GM19193 (cell line): ENCODE data around the gene ARHGAP18.

Experiments
- POLR2A ChIP-seq: IDR thresholded peaks from 4 replicates; pipeline ENCODE4 v1.6.1; 2011; ENCODE audit not compliant: insufficient read depth, insufficient read length; ENCODE audit errors: extremely low read depth

The ARHGAP18 gene

DNA sequence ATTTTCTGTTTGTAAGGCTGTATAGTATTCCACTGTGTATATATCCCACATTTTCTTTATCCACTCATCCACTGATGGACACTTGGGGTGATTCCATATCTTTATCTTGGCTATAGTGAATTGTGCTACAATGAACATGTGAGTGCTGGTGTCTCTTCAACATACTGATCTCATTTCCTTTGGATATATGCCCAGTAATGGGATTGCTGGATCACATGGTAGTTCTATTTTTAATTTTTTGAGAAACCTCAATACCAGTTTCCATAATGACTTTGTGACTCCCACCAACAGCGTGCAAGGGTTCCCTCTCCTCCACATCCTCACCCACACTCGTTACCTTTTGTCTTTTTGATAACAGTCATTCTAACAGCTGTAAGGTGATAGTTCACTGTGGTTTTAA lies 166.0 kb downstream of the ARHGAP18 start:
- TF ChIP-seq POLR2A, result no peak

- TF ChIP-seq POLR2A, result no peak
Observed at GRCh38 chr6:129542705-129543104, 167.3 kb downstream of the ARHGAP18 start.

- TF ChIP-seq POLR2A, result no peak
Observed at GRCh38 chr6:129539032-129539431, 170.9 kb downstream of the ARHGAP18 start.

DNA sequence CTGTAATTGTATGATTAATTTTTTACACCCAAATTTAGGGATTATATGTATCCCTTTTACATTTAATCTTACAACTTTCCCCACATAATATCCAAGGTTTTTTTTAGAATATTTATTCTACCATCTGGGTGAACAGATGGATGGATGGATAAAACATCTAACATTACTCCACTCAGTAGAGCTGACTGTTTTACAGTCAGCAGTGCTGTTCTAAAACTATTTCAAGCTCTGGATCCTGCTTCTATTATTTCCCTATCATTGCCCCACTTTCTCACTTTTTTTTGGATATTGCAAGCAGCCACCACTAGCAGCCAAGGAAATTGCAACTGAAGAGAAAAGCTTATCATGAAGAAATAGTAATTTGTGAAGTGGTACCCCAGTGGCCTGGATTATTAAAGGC lies 173.7 kb downstream of the ARHGAP18 start:
- TF ChIP-seq POLR2A, result no peak

DNA sequence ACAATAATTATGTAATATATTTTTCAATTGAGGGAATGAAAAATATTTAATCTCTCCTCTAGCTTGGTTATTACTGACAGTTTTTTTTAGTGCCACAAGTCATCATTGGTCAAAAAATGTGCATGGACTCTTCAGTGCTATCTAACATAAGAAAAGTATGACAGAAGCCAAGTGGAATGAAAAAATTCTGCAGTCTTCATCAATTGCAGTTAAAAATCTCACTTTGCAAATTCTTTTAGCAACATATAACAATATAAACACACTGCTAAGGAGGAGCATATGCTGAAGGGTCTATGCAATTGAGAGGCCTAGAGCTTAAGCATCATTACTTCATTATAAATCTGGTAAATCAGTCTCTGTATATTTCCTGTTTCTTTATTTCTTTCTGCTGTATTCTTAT lies 175.1 kb downstream of the ARHGAP18 start:
- no peak for TF ChIP-seq POLR2A
